ENCODE data around the gene TGM3.

DNA sequence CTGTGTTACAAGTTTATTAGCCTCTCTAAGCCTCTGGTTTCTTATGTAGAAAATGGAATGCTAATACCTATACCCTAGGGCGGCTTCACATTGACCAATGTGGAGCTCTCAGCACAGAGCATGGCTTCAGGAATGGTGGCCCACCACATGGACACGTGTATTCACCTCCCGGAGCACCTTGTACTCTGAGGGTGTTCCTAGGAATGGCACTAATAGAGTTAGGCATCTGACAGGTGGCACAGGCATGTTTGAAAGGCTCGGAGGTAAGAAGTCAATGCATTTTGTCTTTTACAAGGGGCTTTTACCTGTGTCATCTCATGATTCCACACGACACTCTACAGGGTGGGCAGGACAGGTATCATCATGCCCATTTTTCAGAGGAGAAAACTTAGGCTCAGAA, 5.3 kb upstream of the TGM3 start:
- TF ChIP-seq, protein P1, sequence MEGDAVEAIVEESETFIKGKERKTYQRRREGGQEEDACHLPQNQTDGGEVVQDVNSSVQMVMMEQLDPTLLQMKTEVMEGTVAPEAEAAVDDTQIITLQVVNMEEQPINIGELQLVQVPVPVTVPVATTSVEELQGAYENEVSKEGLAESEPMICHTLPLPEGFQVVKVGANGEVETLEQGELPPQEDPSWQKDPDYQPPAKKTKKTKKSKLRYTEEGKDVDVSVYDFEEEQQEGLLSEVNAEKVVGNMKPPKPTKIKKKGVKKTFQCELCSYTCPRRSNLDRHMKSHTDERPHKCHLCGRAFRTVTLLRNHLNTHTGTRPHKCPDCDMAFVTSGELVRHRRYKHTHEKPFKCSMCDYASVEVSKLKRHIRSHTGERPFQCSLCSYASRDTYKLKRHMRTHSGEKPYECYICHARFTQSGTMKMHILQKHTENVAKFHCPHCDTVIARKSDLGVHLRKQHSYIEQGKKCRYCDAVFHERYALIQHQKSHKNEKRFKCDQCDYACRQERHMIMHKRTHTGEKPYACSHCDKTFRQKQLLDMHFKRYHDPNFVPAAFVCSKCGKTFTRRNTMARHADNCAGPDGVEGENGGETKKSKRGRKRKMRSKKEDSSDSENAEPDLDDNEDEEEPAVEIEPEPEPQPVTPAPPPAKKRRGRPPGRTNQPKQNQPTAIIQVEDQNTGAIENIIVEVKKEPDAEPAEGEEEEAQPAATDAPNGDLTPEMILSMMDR (IDR thresholded peaks at IDR 0.05), result no peak
- no peak for TF ChIP-seq ZFX (IDR thresholded peaks at IDR 0.05; ENCODE audit: borderline replicate concordance)
